NCI-H526 treated with DMSO at 0.1 percent for 48 hours (cell line): ENCODE data around the gene RPS6KB1.
"Not testable (repeated sequence)": the region's sequence is repeated elsewhere in the genome, so short reads cannot be mapped to it uniquely, and the experiment has no call there.

Experiments used
- DNase-seq: peaks from one replicate; lab custom pipeline; 2025; lab: John Stamatoyannopoulos, UW

Gene RPS6KB1

DNA sequence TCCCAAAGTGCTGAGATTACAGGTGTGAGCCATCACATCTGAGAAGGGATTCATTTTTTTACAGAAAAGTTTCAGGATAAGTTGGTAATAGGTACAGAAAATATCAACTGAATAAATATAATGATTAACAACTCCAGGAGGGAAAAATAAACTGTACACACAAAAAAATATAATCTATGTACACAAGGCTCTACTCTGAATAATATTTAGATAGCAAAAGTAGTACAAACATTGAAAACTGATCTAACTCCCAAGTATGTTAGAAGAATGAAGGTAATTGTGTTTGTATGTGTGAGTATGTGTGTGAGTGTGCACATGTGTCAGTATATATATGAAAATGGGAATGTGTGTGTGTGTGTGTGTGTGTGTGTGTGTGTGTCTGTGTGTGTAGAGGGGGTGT is 20.6 kb upstream of the RPS6KB1 start:
- peak; percentile 83 for DNase-seq

DNA sequence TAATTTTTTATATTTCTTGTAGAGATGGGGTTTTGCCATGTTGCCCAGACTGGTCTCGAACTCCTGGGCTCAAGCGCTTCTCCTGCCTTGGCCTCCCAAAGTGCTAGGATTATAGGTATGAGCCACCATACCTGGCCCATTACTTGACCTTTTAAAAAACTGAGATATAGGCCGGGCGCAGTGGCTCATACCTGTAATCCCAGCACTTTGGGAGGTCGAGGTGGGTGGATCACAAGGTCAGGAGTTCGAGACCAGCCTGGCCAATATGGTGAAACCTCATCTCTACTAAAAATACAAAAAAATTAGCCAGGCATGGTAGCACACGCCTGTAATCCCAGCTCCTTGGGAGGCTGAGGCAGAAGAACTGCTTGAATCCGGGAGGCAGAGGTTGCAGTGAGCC is 19.5 kb upstream of the RPS6KB1 start:
- DNase-seq: not testable (repeated sequence)

DNA sequence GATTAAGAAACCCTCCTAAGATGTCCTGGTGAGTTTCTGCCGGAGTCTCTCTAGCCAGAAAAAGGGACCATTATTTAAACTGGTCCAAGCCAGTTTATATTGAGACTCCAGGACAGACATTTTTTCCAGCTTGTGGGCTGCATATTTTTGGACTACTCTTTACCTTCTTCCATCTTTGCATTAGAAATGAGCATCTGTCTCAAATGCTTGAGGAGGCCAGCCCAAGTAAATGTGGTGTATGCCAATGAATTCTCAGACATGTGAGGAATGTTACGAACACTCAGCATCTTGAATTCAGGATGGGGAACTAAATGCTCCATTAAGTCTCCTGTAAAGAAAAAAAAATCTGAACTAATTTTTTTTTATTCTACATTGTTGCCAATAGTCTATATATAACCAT is 18.5 kb upstream of the RPS6KB1 start:
- no peak for DNase-seq

DNA sequence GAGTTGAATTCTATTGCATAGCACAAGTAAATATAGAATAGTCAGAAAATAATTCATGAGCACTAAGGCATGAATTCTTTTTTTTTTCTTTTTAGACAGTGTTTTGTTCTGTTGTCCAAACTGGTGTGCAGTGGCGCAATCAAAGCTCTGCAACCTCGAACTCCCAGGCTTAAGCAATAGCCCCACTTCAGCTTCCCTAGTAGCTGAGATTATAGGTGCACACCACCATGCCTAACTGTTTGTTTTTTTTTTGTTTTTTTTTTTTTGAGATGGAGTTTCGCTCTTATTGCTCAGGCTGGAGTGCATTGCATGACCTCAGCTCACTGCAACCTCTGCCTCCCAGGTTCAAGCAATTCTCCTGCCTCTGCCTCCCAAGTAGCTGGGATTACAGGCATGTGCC is 16.8 kb upstream of the RPS6KB1 start:
- DNase-seq: no peak

- no peak for DNase-seq
These were observed 15.0 kb upstream of the RPS6KB1 start for GRCh38 chr17:59877965-59878364.

- no peak for DNase-seq
These were observed 14.3 kb upstream of the RPS6KB1 start for GRCh38 chr17:59878624-59879023.

DNA sequence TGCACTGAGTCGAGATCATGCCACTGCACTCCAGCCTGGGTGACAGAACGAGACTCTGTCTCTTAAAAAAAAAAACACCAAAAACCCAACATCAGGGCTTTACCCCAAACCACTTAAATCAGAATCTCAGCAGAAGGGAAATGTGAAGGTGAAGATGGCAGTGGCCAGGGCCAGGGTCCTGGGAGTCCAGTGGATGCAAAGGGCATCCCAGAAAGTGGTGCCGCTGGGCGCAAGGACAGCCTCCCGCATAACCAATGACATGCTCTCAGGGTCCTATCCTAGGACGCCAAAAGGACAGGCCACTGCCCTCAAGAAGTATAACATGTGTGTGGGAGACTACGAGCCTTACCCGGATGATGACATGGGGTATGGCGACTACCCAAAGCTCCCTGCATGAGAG is 8.1 kb upstream of the RPS6KB1 start:
- DNase-seq: no peak

- DNase-seq: no peak
These were observed 4.7 kb upstream of the RPS6KB1 start for GRCh38 chr17:59888145-59888750.

DNA sequence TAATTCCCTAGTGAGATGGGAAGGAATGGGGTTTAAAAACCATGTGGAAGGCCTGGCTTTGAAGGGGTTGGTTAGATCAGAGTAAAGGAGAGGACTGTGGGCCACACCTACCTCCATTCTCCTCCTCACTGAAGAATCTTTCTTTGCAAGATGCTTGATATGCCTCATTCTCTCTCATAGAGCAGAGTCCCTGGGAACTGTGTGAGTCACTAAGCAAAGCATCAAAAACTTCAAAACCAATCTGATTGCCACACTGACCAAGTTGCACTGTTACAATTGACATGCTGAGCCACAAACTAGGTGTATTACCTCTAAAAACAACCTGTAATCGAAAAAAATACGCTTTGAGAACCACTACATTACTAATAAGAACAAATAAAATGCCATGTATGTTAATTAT is 2.2 kb upstream of the RPS6KB1 start:
- no peak for DNase-seq

DNA sequence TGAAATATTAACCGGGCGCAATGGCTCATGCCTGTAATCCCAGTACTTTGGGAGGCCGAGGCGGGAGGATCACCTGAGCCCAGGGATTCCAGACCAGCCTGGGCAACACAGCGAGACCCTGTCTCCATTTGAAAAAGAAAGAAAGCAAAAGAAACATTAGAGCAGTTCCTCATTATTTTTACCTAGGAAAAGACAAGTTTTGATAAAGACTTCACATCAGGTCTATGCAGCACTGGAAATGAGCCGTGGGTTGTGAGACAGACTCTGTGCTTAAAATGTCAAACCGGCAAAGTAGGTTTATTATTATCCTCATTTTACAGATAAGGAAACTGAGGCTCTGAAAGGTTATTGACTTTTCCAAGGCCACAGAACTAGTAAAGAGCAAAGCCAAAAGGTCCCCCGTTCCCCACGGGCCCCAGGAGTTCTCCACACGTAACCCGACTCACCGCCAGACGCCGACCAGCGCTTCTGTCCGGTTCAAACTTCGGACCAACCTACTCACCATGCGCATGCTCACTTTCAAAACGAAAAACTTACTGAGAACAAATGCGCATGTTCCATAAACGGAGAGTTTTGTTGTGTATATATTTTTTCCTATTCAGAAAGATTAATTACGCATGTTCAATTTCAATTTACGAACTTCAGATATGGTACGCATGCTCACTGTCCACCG is 534 bp upstream of the RPS6KB1 start:
- no peak for DNase-seq

DNA sequence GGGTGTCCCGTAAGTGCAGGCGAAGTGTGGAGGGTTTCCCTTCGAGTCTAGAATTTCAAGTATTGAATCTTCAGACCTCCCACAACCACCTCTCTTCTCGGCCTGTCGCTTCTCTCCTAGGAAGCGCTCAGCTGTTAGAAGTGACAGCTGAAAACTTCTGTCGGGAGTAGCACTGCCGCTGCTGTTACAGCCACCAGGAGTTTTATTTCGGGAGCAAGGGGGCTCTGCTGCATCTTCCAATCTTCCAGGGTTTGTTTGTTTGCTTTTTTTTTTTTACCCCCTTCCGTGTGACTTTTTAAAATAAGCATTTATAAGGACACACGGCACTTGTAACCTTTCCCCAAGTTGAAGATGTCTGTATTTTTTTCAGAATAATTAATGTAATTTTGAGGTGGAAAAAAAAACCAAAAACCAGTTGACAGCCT is 767 bp downstream of the RPS6KB1 start:
- DNase-seq: no peak

DNA sequence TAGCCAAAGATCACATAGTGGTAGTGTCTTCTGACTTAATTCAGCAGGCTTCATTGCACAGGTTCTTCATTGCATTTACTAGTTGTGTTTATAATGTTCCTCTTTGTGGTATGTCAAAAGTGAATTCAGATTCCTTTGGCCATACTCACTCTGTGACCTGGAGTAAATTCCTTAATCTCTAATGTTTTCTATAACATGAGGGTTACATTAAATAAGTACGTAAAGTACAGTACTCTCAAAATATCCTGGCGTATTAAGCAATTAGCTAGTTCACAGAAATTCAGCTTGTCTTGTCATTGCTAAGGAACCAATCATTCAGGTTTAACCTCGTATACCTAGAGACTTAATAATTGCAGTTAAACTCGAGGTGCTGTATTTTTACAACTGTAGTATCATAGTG is 4.2 kb downstream of the RPS6KB1 start:
- DNase-seq: no peak

DNA sequence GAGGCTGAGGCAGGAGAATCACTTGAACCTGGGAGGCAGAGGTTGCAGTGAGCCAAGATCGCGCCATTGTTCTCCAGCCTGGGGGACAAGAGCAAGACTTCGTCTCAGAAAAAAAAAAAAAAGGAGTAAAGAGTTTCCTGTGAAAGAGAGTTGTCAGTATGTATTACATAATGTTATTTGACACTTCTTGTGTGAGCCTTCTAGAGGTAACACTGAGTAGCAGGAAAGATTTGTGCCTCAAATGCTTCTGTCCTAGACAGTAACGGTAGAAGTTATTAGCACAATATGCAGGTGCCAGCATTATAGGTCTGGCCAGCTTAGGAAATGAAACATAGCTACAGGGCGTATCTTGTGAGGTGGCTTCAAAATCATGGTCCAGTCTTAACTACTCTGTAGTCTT is 6.2 kb downstream of the RPS6KB1 start:
- no peak for DNase-seq

DNA sequence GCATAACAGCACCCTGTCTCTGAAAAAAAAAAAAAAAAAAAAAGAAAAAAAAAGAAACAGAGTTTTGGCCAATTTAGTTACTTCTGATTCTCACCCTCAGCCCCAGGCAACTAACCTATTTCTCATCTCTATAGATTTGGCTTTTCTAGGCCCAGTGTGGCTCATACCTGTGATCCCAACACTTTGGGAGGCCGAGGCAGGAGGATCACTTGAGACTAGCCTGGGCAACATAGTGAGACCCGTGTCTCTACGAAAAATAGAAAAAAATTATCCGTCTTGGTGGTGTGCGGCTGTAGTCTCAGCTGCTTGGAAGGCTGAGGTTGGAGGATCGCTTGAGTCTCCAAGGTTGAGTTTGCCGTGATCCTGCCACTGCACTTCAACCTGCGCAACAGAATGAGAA is 8.7 kb downstream of the RPS6KB1 start:
- no peak for DNase-seq

- no peak for DNase-seq
These were observed 10.5 kb downstream of the RPS6KB1 start for GRCh38 chr17:59903455-59903854.

DNA sequence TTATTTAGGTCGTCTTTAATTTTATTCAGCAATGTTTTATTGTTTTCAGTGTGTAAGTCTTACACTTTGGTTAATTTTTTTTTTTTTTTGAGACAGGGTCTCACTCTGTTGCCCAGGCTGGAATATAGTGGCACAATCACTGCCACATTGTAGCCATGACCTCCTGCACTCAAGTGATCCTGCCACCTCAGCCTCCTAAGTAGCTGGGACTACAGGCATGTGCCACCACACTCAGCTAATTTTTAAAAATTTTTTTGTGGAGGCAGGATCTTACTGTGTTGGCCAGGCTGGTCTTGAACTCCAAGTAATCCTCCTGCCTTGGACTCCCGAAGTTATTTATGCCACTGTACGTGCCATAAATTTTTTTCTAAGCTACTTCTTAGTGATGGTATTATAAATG is 14.5 kb downstream of the RPS6KB1 start:
- DNase-seq: no peak

GRCh38 chr17:59914274-59914854 is 21.4 kb downstream of the RPS6KB1 start:
- peak; percentile 44 for DNase-seq

GRCh38 chr17:59916446-59916845 is 23.5 kb downstream of the RPS6KB1 start:
- DNase-seq: no peak

DNA sequence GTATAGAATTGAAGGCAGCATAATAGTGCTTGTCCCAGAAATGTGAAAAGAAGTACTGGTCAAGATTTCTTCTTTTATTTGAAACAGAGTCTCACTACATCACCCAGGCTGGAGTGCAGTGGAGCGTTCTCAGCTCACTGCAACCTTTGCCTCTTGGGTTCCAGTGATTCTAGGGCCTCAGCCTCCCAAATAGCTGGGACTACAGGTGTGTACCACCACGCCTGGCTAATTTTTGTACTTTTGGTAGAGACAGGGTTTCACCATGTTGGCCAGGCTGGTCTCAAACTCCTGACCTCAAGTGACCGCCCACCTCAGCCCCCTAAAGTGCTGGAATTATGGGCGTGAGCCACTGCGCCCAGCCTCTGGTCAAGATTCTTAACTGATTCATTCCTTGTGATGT is 27.7 kb downstream of the RPS6KB1 start:
- not testable (repeated sequence) for DNase-seq

- DNase-seq: not testable (repeated sequence)
These were observed 37.2 kb downstream of the RPS6KB1 start for GRCh38 chr17:59930121-59930520.

DNA sequence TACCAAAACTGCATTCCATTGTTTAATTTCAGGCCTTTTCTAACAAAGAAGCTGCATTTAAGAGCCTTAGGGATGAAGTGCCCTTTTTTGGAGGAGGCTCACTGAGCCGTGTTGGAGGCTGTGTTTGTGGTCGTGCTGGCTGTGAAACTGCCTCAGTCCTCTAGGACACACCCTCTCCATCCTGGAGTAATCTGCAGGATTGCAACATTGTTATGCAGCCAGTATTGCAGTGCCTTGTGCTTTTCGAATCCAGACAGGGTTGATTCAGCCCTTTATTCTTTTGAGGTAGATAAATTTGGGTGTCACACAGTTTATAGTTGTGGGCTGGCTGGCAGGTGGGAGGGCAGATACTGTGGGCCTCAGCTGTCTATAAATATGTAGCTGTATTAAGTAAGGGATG is 37.8 kb downstream of the RPS6KB1 start:
- not testable (repeated sequence) for DNase-seq

- DNase-seq: not testable (repeated sequence)
These were observed 40.4 kb downstream of the RPS6KB1 start for GRCh38 chr17:59933317-59933716.

DNA sequence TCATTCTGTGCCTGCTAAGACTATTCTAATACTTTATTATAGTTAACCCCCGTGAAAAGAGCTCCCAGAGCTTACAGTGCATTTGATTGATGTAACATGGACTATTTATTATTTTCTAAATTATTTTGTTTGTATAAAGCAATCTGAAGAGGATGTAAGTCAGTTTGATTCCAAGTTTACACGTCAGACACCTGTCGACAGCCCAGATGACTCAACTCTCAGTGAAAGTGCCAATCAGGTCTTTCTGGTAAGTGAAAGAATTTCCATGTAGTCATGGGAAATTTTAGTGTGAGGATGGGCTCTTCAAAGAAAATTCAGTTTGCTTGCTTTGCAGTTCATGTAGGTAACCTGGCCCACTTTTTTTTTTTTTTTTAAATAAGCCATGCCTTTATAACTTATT is 47.8 kb downstream of the RPS6KB1 start:
- DNase-seq: not testable (repeated sequence)

- DNase-seq: no peak
These were observed 48.2 kb downstream of the RPS6KB1 start for GRCh38 chr17:59941131-59941530.
